K562 treated with DMSO at 1 percent for 12 hours (cell line): ENCODE results near the gene TRPC6. TPM values are rescaled to one million over a fixed set of nuclear protein-coding genes. Genes with fewer than 3 reads are reported as not detected.

Experiments
- total RNA-seq: library from RNA; unstranded; fragments of 300-600 nt; gene quantifications from 2 replicates; pipeline ENCODE4 v1.2.3, GENCODE V29; 2022; ENCODE audit not compliant: insufficient read depth

TRPC6 gene
- total RNA-seq = not detected in 2 replicates

DNA sequence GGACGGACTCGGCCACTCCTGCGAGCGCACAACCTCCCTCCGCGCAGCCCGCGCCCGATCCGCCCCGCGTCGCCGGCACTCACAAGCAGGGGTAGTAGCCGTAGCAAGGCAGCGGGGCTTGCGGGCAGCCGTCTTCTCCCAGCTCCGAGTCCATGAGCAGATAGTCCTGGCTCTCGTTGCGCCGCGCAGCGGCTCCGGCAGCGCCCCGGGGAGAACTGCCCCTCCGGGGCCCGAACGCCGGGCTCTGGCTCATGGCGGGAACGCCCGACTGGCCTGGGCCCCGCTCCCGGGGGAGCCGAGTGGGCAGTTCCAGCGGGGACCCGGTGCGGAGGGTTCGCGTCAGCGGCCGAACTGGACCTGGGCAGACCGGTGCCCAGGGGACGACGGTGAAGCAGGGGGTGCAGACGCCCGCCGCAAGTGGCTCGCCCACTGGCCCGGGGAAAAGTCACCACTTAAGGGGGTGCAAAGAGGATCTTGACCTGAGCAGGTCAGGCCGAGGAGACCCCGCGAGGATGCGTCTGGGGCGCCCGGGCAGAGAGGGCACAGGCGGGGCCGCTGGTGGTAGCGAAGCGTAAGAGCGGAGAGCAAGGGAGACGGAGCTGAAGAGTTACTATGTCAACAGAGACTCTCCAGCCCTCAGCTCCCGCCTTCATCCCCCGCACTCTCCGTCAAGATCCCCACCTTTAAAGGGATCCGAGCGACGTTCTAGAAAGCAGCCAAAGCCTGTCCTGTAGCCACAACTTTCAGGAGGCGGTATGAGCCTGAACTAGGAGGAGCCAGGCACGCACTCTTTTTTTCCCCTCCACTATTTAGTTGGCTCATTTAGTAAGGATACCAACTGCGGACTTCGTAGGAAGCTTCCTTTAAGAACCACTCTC is at the start of gene TRPC6:
Gene TRPC6 (minus strand): TSS at position 757 of the 878 bp plus-strand sequence. CDS start 504 bp downstream, at position 253.

